ENCODE results near the gene ZC3H14.

GRCh38 chr14:88533064-88533602 is 29.7 kb upstream of the ZC3H14 start:
- TF ChIP-seq TAF1 (conservative IDR thresholded peaks at IDR 0.05) (no peak), RXRA (IDR thresholded peaks at IDR 0.05) (no peak), CTCF (IDR thresholded peaks at IDR 0.05; ENCODE audit: low read depth, low read length, missing input control) (no peak), ATF3 (IDR thresholded peaks at IDR 0.05) (no peak), MAX (IDR thresholded peaks at IDR 0.05) (no peak), RAD21 (IDR thresholded peaks at IDR 0.05) (no peak), REST (IDR thresholded peaks at IDR 0.05) (no peak), SP1 (IDR thresholded peaks at IDR 0.05) (no peak), EGR1 (IDR thresholded peaks at IDR 0.05; ENCODE audit: low read depth in 2 of 2) (no peak), YY1 (IDR thresholded peaks at IDR 0.05) (no peak), FOXA1 (IDR thresholded peaks at IDR 0.05) (no peak), JUND (IDR thresholded peaks at IDR 0.05) (no peak), ZBTB33 (IDR thresholded peaks at IDR 0.05) (no peak), GABPA (IDR thresholded peaks at IDR 0.05 in 1 of 2, conservative IDR thresholded peaks at IDR 0.05 in 1 of 2) (no peak)
